ENCODE data around the gene SFRP5. TPM values are rescaled to one million over a fixed set of nuclear protein-coding genes. Genes with fewer than 3 reads are reported as not detected.

The SFRP5 gene
- total RNA-seq, 1 experiment from 2014 or later = not detected

DNA sequence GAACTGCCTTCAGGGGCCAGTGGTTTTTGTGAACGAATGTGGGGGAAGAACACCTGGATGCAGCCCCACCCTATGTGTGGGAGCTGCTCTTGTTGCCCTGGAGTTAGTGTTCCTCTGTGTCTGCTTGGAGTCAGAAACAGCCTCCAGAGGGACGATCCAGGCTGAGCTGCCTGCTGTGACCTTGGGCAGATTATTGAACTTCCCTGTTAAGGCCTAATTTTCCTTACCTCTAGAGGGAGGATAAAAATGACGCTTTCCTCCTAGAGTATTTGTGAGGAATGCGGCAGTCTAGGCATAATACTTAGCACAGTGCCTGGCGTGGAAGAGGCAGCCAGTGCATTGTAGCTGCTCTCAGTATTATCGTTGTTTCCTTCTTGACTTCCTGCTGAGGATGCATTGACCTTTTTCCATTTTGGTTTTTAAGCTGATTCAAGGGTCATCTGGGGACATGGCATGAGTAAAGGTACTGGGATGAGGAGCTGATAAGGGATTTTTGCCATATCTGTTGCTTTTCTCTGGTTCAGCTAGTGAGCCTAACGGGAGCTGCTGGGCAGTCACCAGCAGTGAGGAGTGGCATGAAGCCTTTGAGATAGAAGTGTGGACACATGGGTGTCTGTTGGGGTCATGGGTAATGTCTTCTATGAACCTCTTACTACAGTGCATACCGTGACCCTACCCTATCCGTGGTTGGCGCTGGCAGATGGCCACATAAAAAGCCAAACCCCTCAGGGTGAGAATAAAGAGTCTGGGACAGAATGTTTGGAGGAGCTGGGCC, 28.4 kb downstream of the SFRP5 start:
- ATAC-seq = no peak
- POLR2A ChIA-PET = interaction anchor here (1.1 kb wide), 1 partner anchor 146 kb away, joined by 7 read pairs; no protein-coding TSS in a partner anchor
- H3K9ac ChIP-seq (ENCODE audit: low read length) = no peak overlapping the region
- intact Hi-C loops (cut with micrococcal nuclease) = no loop called here
- TF ChIP-seq POLR2A (IDR thresholded peaks at IDR 0.05; ENCODE audit: borderline replicate concordance, extremely low read depth, insufficient read depth, insufficient read length) = no peak
- TF ChIP-seq ZFX (IDR thresholded peaks at IDR 0.05) = no peak
- no peaks in the 10 kb centered on the region for H3K9me2 ChIP-seq (ENCODE audit: insufficient read depth)
- no peak overlapping the region for H2AFZ ChIP-seq (ENCODE audit: low read depth, low read length, poor library complexity, severe bottlenecking)
- H3K27ac ChIP-seq (ENCODE audit: low read depth, low read length) = no peak overlapping the region
- RAD21 ChIA-PET (ENCODE audit: low non-redundant PET in 1 of 2, low total read pairs in 2 of 2, uncharacterized antibody in 2 of 2, unreplicated experiment in 2 of 2) = no interaction called here
- H3K9me3 ChIP-seq (ENCODE audit: control insufficient read depth in 1 of 2, insufficient read depth in 1 of 2, low read depth in 1 of 2, low read length in 2 of 2) = no peaks in the 10 kb centered on the region
- H3K4me1 ChIP-seq (ENCODE audit: control insufficient read depth in 1 of 2, insufficient read depth in 2 of 2, low read length in 2 of 2) = peaks cover 3 to 4% of the 10 kb centered on the region in 2 experiments
- no peaks in the 10 kb centered on the region for H4K20me1 ChIP-seq (ENCODE audit: insufficient read depth)
- BruUV-seq (replicated peaks) = no TSS peak
- no peak for DNase-seq (ENCODE audit: low read depth, low spot score)
- peaks cover 67% of the 10 kb centered on the region for H3K79me2 ChIP-seq (ENCODE audit: insufficient read depth, low read length)
- H3K4me2 ChIP-seq (ENCODE audit: low read length) = no peak overlapping the region
- H3K4me3 ChIP-seq (replicated peaks in 1 of 2; ENCODE audit: low read depth in 1 of 2, low read length in 2 of 2) = no peak overlapping the region
- no peaks in the 10 kb centered on the region for H3K27me3 ChIP-seq (ENCODE audit: insufficient read depth, low read length)
- peaks cover 54 to 63% of the 10 kb centered on the region in 2 experiments; a peak in 3 of 4 replicates for H3K36me3 ChIP-seq (ENCODE audit: control insufficient read depth in 1 of 2, insufficient read depth in 2 of 2, low read length in 2 of 2)
- CTCF ChIA-PET = no interaction called here

DNA sequence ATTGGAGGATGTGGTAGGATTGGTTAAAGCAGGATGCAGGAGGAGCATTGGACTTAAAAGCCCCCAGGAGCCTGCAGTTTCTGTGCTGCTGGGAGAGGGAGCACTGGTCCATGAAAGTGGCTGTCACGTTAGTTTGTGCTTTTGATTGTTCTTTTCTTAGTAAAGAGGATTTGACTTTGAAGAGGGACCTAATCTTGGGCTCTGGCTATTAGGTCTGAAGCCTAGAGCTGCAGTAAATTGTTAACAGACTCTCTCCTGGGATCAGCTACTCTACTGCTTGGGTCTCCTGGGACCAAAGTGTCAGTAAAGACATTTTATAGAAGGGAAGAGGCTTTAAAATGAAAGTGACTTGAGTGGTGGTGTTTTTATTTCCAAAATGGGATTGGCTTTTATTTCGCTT, 31.2 kb downstream of the SFRP5 start:
- DNase-seq (ENCODE audit: low read depth, low spot score) = no peak
- Histone ChIP-seq H3K27me3 (ENCODE audit: insufficient read depth, low read length) (no peaks in the 10 kb centered on the region), H3K4me3 (replicated peaks in 1 of 2; ENCODE audit: low read depth in 1 of 2, low read length in 2 of 2) (no peak overlapping the region), H2AFZ (ENCODE audit: low read depth, low read length, poor library complexity, severe bottlenecking) (no peak overlapping the region), H3K79me2 (ENCODE audit: insufficient read depth, low read length) (peaks cover 73% of the 10 kb centered on the region), H3K4me1 (ENCODE audit: control insufficient read depth in 1 of 2, insufficient read depth in 2 of 2, low read length in 2 of 2) (peaks cover 9 to 19% of the 10 kb centered on the region in 2 experiments), H3K4me2 (ENCODE audit: low read length) (no peak overlapping the region), H3K27ac (ENCODE audit: low read depth, low read length) (no peak overlapping the region), H4K20me1 (ENCODE audit: insufficient read depth) (no peaks in the 10 kb centered on the region), H3K9ac (ENCODE audit: low read length) (no peak overlapping the region), H3K36me3 (ENCODE audit: control insufficient read depth in 1 of 2, insufficient read depth in 2 of 2, low read length in 2 of 2) (peaks cover 32 to 46% of the 10 kb centered on the region in 2 experiments; a peak in 3 of 4 replicates), H3K9me2 (ENCODE audit: insufficient read depth) (no peaks in the 10 kb centered on the region), H3K9me3 (ENCODE audit: control insufficient read depth in 1 of 2, insufficient read depth in 1 of 2, low read depth in 1 of 2, low read length in 2 of 2) (no peaks in the 10 kb centered on the region)
- TF ChIP-seq CEBPB (IDR thresholded peaks at IDR 0.05; ENCODE audit: low read depth) (no peak), SP1 (IDR thresholded peaks at IDR 0.05; ENCODE audit: low read depth) (no peak), POLR2A (IDR thresholded peaks at IDR 0.05; ENCODE audit: borderline replicate concordance, extremely low read depth, insufficient read depth, insufficient read length) (no peak)
- no TSS peak for BruUV-seq (replicated peaks)
- ChIA-PET RAD21 (ENCODE audit: low non-redundant PET in 1 of 2, low total read pairs in 2 of 2, uncharacterized antibody in 2 of 2, unreplicated experiment in 2 of 2) (no interaction called here), POLR2A (no interaction called here), CTCF (no interaction called here)
- ATAC-seq = no peak
- intact Hi-C loops (cut with micrococcal nuclease) = no loop called here

Data from HCT116 (cell line).